Tibial nerve (tissue), 4 donors: ENCODE measurements around the gene TTC12. TPM values are rescaled to one million over a fixed set of nuclear protein-coding genes. Genes with fewer than 3 reads are reported as not detected.

ENCODE experiments used
- DNase-seq, 2 donors: peaks; one replicate each; pipeline ENCODE4 v3.0.0-alpha.2; 2019; ENCODE audit warnings: low spot score in 2 of 2
- H3K27ac ChIP-seq, 4 donors: fragments of 200-600 bp; sonication (generic) in 3 of 4; one replicate each; pipeline ENCODE4 v1.5.1; 2017 to 2019; ENCODE audit warnings: mild to moderate bottlenecking in 1 of 4
- H3K27me3 ChIP-seq, 2 donors: fragments of 200-600 bp; sonication (generic) in 1 of 2; one replicate each; pipeline versions ENCODE4 v1.5.1 to v1.6.0; 2017 to 2019
- H3K36me3 ChIP-seq, 3 donors: fragments of 200-600 bp; sonication (generic); one replicate each; pipeline ENCODE4 v1.5.1; 2018 to 2019
- H3K4me1 ChIP-seq, 4 donors: fragments of 200-600 bp; sonication (generic) in 3 of 4; one replicate each; pipeline ENCODE4 v1.5.1; 2017 to 2019
- H3K4me3 ChIP-seq, 4 donors: fragments of 200-600 bp; sonication (generic) in 3 of 4; one replicate each; pipeline ENCODE4 v1.5.1; 2017 to 2019; ENCODE audit warnings: mild to moderate bottlenecking in 1 of 4, moderate library complexity in 1 of 4
- H3K9me3 ChIP-seq, 4 donors: fragments of 200-600 bp; sonication (generic) in 3 of 4; one replicate each; pipeline ENCODE4 v1.5.1; 2017 to 2019
- EP300 ChIP-seq, 2 donors: sonication (generic); formaldehyde crosslinking; IDR thresholded peaks; one replicate each; pipeline ENCODE4 v1.6.1; 2017; ENCODE audit warnings: antibody characterized with exemption in 2 of 2, mild to moderate bottlenecking in 1 of 2
- POLR2A ChIP-seq, 2 donors: fragments of 450-650 bp; IDR thresholded peaks; one replicate each; pipeline ENCODE4 v1.6.1; 2017; ENCODE audit warnings: antibody characterized with exemption in 2 of 2, mild to moderate bottlenecking in 2 of 2, moderate library complexity in 2 of 2
- WGBS, 2 donors: methylation state at CpG; one replicate each; pipeline ENCODE4 v1.1.5; 2018; 5-methylcytosine and 5-hydroxymethylcytosine counted together
- total RNA-seq, 4 donors: library from RNA; depleted of rRNA; stranded (reverse); fragments of >200 nt; gene quantifications; one replicate each; pipeline ENCODE4 v1.1.0, GENCODE V29; 2016
- TF ChIP-seq, protein P1 (sequence below), 5 experiments: fragments of 200-600 bp in 3 of 5; fragments of 450-650 bp in 2 of 5; sonication (generic) in 3 of 5; IDR thresholded peaks; one replicate each; pipeline ENCODE4 v1.5.1; 2016 to 2019; ENCODE audit warnings: antibody characterized with exemption in 5 of 5, mild to moderate bottlenecking in 3 of 5, moderate library complexity in 2 of 5

Gene TTC12
- total RNA-seq, 4 donors from 2014 or later, result 10.2 to 29.7 (median 23.9) TPM

DNA sequence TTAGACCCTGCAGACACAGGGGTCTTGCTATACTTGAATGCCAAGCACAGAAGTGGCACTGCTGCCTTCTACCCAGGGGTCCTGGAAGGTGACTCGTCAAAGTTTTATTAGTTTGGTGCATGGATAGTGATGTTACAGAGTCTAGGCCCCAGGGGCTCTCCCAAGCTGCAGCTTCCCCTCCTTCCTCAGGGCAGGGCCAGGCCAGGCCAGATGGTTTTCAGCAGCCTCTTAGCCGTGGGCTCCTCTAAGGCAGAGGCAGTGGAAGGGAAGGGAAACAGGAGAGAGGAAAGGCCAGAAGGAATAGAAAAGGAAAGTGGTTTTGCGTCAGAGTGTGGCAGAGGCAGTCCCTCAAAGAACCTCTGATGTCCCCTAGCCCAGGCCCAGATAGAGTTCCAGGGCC, 95.1 kb downstream of the TTC12 start:
- H3K36me3 ChIP-seq, result no peaks in the 10 kb centered on the region
- no peaks in the 10 kb centered on the region for H3K9me3 ChIP-seq
- H3K27ac ChIP-seq, result no peak overlapping the region
- no peak for DNase-seq
- no peak for TF ChIP-seq POLR2A (IDR thresholded peaks at IDR 0.05)
- TF ChIP-seq, protein P1, sequence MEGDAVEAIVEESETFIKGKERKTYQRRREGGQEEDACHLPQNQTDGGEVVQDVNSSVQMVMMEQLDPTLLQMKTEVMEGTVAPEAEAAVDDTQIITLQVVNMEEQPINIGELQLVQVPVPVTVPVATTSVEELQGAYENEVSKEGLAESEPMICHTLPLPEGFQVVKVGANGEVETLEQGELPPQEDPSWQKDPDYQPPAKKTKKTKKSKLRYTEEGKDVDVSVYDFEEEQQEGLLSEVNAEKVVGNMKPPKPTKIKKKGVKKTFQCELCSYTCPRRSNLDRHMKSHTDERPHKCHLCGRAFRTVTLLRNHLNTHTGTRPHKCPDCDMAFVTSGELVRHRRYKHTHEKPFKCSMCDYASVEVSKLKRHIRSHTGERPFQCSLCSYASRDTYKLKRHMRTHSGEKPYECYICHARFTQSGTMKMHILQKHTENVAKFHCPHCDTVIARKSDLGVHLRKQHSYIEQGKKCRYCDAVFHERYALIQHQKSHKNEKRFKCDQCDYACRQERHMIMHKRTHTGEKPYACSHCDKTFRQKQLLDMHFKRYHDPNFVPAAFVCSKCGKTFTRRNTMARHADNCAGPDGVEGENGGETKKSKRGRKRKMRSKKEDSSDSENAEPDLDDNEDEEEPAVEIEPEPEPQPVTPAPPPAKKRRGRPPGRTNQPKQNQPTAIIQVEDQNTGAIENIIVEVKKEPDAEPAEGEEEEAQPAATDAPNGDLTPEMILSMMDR (IDR thresholded peaks at IDR 0.05), result no peak
- no peak for TF ChIP-seq EP300 (IDR thresholded peaks at IDR 0.05)
- no peaks in the 10 kb centered on the region for H3K27me3 ChIP-seq
- no peak overlapping the region for H3K4me3 ChIP-seq
- no peaks in the 10 kb centered on the region for H3K4me1 ChIP-seq
- WGBS, 2 donors, result 57 to 75% methylated on average over 3 of the region's 3 CpGs

DNA sequence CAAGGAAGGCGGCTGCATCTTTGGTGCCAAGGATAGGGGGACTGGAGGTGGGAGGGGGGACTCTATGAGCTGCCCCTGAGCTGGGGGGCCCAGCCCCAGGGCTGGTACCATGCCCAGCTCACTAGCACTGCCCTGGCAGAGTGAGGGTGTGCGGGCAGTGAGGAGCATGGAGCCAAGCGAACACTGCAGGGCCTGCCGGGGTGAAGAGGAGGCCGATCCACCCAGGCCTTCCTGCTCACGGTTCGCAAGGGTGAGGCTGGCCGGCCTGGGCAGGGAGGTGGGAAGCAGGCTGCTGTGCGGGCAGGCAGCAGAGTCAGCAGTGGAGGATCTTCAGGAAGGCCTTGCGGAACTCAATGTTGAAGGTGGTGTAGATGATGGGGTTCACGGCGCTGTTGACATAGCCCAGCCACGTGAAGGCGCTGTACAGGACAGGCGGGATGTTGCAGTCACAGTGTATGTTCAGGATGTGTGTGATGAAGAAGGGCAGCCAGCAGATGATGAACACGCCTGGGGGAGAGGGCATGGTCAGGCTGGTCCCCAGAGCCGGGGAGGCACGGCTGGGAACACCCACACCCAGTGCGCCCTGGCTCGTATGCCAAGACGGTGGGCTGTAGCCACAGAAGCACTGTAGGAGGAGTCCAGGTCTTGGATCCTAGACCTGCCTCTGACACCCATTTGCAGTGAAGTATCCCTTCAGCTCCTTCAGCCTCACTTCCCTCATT, 96.2 kb downstream of the TTC12 start:
- Histone ChIP-seq H3K27ac (no peak overlapping the region), H3K4me3 (no peak overlapping the region), H3K9me3 (no peaks in the 10 kb centered on the region), H3K36me3 (no peaks in the 10 kb centered on the region), H3K27me3 (no peaks in the 10 kb centered on the region), H3K4me1 (no peaks in the 10 kb centered on the region)
- TF ChIP-seq EP300 (IDR thresholded peaks at IDR 0.05) (no peak), POLR2A (IDR thresholded peaks at IDR 0.05) (no peak)
- TF ChIP-seq, protein P1 (IDR thresholded peaks at IDR 0.05), result no peak
- DNase-seq, result no peak
- WGBS, 2 donors, result 90 to 92% methylated on average over 19 to 21 of the region's 21 CpGs

DNA sequence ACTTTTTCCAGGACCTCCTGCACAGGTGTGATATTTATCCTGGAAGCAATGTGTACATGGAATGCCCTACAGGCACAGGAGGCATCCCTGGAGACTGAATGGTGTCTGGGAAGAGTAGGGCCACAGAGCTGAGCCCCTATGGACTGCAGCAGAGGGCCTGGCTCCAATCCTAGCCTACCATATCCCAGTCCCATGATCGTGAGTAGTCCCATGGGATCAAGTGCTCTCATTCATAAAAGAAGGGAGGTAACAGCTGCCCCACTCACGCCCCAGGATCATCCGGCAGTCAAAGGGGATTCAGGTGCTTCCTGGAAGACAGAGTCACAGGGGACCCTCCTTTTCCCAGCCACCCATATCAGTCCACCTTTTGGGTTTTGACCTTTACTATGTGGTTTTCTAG, 97.2 kb downstream of the TTC12 start:
- Histone ChIP-seq H3K4me3 (no peak overlapping the region), H3K27me3 (no peaks in the 10 kb centered on the region), H3K9me3 (no peaks in the 10 kb centered on the region), H3K27ac (no peak overlapping the region), H3K4me1 (no peaks in the 10 kb centered on the region), H3K36me3 (no peaks in the 10 kb centered on the region)
- DNase-seq, result no peak
- TF ChIP-seq, protein P1 (IDR thresholded peaks at IDR 0.05), result no peak
- no peak for TF ChIP-seq POLR2A (IDR thresholded peaks at IDR 0.05)
- WGBS, 2 donors, result 71 to 76% methylated on average over 3 of the region's 3 CpGs

DNA sequence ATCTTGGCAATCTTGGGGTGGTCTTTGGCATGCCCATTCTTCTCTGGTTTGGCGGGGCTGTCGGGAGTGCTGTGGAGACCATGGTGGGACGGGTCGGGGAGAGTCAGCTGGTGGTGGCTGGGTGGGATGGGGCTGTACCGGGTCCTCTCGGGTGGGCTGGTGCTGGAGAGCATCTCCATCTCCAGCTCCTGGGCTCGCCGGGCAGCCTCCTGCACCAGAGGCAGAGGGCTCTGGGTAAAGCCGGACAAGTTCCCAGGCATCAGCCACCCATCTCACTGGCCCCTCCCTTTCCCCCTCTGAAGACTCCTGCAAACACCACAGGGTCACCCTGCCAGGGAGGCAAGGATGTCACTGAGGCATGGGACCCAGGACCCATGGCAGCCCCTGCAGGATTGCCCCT, 98.3 kb downstream of the TTC12 start:
- WGBS, 2 donors, result 87 to 100% methylated on average over 3 to 4 of the region's 9 CpGs
- DNase-seq, result no peak
- H3K36me3 ChIP-seq, result no peaks in the 10 kb centered on the region
- H3K9me3 ChIP-seq, result no peaks in the 10 kb centered on the region
- no peak overlapping the region for H3K4me3 ChIP-seq
- no peaks in the 10 kb centered on the region for H3K4me1 ChIP-seq
- no peaks in the 10 kb centered on the region for H3K27me3 ChIP-seq
- H3K27ac ChIP-seq, result no peak overlapping the region
- TF ChIP-seq EP300 (IDR thresholded peaks at IDR 0.05) (no peak), POLR2A (IDR thresholded peaks at IDR 0.05) (no peak)
- TF ChIP-seq, protein P1 (IDR thresholded peaks at IDR 0.05), result no peak

DNA sequence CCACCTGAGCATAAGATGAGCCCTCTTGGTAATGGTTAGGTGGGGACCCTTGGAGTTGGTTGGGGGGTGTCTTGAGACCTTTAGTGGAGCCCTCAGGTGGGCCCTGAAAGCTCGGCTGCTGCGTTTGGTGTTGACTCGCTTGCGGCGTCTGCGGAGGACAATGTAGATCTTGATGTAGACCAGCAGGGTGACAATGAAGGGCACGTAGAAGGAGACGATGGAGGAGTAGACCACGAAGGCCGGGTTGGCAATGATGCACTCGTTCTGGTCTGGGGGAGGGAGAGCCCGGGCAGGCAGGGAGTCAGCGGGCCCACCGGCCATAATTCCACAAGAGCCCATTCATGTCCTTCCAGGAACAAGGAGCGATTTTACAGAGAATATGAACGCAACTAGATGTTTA, 101.0 kb downstream of the TTC12 start:
- TF ChIP-seq, protein P1 (IDR thresholded peaks at IDR 0.05), result no peak
- Histone ChIP-seq H3K4me1 (no peaks in the 10 kb centered on the region), H3K27me3 (no peaks in the 10 kb centered on the region), H3K4me3 (no peak overlapping the region), H3K36me3 (no peaks in the 10 kb centered on the region), H3K9me3 (no peaks in the 10 kb centered on the region), H3K27ac (no peak overlapping the region)
- DNase-seq, result no peak
- WGBS, 2 donors, result 87 to 92% methylated on average over 16 of the region's 16 CpGs

Other genes with a start within 250 kb of the TTC12 start
- gene ANKK1, start 73.2 kb downstream of the TTC12 start, total RNA-seq, result 1 to 10 TPM in 3 of 4 donors, under 1 TPM in 1; 0.30 to 2.1 (median 1.7) TPM
- 1 to 10 TPM in 2 of 4 donors, under 1 TPM in 1, not detected in 1; 0.39 to 4.5 (median 1.3) TPM for gene DRD2, start 160.8 kb downstream of the TTC12 start, total RNA-seq